ENCODE data around the gene GALNT14.

Gene GALNT14

DNA sequence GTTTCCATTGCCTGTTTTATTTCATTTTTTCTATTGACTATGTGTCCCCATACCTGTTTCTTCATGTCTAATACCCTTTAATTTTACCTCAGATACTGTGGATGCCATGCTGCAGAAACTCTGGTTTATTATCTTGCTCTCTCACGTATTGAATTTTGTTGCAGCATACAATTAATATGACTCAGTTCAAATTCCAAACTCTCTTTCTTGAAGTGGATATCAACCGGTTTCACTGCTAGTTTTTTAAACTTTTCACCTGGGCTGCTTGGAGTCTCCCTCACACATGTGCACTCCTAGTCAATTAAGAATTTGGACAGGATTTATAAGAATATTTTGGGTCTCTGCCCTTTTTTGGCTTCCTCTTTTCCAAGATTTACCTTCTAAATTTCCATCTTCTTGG lies 260.4 kb downstream of the GALNT14 start:
- DNase-seq = no peak

DNA sequence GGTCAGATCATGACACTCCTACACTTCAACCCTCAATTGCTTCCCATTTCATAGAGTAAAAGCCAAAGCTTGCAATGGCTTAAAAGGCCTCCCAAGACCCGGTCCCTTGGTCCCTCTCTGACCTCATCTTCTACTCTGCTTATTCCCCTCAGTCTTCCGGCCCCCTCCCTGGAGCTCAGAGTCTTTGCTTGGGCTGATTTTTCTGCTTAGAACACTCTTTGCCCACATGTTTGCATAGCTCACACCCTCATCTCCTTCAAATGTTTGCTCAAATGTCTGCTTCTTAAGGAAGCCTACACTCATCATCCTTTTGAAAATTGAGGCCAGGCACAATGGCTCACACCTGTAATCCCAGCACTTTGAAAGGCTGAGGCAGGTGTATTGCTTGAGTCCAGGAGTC lies 265.4 kb downstream of the GALNT14 start:
- no peak for DNase-seq

DNA sequence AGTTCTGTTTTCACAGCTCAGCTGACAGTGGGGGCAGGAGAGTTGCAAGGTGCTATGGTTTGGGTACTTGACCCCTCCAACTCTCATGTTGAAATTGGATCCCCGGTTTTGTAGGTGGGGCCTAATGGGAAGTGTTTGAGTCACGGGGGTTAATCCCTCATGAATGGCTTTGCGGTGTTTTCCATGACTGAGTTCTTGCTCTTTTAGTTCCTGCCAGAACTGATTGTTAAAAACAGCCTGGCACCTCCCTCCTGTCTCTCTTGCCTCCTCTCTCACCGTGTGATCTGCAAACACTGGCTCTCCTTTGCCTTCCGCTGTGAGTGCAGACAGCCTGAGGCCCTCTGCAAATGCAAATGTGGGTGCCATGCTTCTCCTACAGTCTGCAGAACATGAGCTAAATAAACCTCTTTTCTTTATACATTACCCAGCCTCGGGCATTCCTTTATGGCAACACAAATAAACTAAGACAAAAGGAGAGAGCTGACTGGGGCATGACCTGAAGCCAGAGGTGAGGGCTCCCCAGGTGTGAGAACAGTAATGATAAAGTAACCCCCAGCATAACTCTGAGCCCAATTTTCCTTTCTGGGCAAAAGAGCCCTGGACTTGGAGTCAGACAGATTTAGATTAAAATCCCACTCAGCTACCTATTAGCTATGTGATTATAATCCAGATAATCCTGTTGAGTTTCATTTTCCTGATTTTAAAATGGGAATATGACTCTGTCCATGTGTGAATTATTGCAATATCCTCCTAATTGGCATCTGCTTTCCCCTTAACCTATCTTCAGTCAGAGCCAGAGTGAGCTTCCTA lies 266.1 kb downstream of the GALNT14 start:
- no peak for DNase-seq

DNA sequence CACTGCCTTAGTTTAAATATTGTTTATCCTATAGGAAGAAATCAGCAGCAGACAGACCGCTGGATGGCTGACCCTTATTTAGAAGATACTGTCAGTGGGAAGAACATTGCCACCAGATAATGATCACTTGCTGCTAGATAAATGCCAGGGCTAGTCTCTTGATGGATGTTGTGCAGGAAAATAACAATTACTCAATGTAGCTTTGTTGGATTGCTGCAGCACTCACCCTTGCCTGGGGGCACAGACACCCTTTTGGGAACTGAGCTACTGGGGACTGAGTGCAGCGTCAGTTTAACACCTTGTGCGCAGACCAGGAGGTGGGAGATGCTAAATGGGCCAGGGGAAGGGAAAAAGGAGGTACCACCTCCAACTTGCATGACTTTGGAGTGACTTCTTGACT lies 266.8 kb downstream of the GALNT14 start:
- DNase-seq = no peak

DNA sequence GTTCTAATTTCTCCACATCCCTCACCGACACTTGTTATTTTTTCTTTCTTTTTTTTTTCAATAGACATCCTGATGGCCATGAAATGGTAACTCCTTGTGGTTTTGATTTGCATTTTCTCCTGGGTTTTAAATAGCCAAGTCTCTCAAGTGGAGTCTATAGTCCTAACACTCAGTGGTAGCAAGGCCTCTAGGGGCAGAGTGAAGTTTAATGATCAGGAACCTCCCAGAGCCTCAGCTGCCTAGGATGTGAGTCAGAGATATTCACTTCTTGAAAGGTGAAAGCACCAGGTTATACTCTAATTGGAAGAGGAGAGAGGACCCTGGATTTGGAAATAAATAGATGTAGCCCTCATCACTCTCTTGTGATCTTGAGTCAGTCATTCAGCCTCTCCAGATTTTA lies 268.3 kb downstream of the GALNT14 start:
- DNase-seq = no peak

DNA sequence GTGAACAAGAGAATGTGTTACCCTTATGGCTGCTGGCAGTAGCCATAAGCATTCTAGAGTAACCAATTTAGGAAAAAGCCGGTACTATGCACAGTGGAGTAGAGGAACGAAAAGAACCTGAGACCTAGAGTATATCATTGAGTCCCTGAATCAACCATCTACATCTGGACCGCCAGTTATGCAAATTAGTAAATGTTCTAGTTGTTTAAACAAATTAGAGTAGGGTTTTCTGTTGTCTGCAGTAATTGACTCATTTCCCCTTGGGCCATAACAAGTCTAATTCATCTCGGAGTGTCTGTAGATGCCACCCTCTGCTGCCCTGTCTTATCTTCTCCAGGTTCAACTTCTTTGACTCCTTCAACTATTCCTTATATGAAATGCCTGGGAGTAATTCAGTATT lies 270.9 kb downstream of the GALNT14 start:
- no peak for DNase-seq

DNA sequence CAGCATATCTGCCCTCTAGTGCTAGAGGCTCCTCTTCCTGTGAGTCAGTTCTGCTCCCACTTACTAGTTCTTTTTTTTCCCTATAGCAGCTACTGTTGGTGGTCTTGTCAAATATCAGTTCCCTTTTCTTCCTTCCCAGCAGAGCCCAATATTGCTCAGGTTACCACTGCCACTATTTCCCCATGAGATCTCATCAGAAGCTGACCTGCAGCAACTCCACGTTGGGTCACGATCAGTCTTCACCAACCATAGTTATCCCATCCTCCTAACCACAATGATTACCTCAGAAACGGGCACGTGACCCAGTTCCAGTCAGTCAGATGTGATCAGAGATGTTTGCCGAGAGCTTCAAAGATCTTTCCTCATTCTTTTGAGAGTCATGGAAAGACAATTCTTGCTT lies 271.3 kb downstream of the GALNT14 start:
- no peak for DNase-seq

DNA sequence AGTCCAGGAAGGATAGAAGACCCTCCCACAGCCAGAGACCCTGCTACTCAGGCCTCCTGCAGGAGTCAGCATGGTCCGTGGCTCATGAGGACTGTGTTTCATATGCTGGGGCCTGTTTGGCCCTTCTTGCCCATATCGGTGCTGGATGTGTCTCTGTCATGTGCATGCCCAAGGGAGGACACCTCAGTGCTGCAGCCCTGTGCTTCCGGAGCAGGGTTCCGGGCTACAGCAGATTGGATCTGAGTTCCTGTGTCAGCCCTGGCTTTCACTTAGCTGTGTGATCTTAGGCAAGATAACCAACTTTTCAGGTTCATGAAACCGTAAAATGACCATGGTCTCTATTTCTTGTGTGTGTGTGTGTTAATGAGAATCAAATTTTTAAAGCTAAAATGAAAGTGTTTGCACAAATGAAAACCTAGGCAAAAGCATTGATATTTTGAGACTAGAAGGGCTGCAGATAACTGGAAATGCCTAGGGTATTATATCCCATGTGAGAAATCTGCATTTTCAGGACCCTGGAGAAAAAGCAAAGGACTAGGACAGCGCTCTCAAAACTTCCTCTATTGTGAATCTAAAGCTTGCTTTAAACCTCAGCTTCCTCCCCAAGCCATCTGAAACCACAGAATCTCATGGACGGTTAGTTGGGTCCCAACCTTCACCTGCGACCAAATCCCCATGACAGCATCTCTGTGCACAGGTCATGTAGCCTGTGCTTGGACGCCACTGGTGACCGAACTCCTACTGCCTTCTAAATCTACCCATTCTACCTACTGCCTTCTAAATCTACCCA lies 272.2 kb downstream of the GALNT14 start:
- DNase-seq = no peak

DNA sequence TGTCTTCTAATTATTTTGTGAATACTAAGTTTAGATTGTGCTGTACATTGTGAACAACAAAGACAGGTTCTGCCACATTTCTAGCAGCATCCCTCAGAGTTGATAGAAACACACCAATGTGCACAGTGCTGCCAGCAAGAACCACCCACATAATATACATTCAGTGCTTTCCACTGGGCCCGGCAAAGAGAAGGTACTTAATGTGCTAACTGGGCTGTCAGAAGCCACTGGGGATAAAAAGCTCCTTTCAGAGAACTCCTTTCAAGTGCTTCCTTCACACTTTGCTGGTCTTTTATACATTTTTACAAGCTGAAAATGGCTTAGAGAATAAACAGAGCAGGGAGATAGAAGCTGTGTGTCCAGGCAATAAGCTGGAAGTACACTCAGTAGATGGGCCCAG lies 273.0 kb downstream of the GALNT14 start:
- DNase-seq = no peak

DNA sequence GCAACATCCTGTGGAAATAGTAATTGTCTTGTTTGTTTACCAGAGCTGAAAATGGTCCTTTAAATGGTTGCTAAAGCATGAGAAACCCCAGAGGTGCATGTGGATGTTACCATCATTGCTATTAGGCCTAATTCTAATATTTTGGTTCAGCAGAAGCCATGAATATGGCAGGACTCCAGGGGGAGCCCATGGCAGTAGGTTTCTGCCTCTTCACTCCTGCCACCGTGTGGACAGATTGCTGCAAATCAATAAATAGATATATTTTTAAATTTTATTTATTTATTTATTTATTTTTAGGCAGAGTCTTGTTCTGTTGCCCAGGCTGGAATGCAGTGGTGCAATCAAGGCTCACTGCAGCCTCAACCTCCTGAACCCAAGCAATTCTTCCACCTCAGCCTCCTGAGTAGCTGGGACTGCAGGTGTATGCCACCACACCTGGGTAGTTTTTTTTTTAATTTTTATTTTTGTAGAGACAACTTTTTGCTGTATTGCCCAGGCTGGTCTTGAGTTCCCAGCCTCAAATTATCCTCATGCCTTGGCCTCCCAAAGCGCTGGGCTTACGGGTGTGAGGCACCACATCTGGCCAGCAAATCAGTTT lies 276.1 kb downstream of the GALNT14 start:
- DNase-seq = peak; percentile 72

DNA sequence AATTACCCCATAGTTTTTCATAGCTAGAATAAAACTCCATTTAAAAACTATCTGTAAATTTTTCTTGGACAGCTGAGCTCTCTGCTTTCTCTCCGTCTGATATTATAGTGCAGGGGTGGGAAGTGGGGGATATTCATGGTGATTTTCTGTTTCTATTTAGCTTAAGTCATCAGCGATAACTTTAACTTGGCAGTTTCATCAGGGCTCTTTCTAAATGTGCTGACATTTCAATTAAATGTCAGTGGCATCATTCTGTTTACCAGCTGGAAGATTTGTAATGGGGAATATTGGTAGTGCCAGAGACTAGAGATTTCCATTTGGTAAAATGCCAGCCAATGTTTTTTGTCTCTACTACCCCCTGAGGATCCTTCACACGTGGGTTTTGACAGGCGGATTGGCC lies 277.5 kb downstream of the GALNT14 start:
- no peak for DNase-seq

All from activated effector memory CD4-positive, alpha-beta T cell treated with anti-CD3 and anti-CD28 coated beads, Interleukin-2, amount 50 U/mL, for 16 hours (primary cell).